K562 treated with DMSO at 1 percent for 12 hours (cell line): ENCODE results near the gene SAA4. TPM values are rescaled to one million over a fixed set of nuclear protein-coding genes. Genes with fewer than 3 reads are reported as not detected.

Experiments
- total RNA-seq: library from RNA; unstranded; fragments of 300-600 nt; gene quantifications from 2 replicates; pipeline ENCODE4 v1.2.3, GENCODE V29; 2022; ENCODE audit not compliant: insufficient read depth

The SAA4 gene, protein sequence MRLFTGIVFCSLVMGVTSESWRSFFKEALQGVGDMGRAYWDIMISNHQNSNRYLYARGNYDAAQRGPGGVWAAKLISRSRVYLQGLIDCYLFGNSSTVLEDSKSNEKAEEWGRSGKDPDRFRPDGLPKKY
- total RNA-seq = not detected in 2 replicates

DNA sequence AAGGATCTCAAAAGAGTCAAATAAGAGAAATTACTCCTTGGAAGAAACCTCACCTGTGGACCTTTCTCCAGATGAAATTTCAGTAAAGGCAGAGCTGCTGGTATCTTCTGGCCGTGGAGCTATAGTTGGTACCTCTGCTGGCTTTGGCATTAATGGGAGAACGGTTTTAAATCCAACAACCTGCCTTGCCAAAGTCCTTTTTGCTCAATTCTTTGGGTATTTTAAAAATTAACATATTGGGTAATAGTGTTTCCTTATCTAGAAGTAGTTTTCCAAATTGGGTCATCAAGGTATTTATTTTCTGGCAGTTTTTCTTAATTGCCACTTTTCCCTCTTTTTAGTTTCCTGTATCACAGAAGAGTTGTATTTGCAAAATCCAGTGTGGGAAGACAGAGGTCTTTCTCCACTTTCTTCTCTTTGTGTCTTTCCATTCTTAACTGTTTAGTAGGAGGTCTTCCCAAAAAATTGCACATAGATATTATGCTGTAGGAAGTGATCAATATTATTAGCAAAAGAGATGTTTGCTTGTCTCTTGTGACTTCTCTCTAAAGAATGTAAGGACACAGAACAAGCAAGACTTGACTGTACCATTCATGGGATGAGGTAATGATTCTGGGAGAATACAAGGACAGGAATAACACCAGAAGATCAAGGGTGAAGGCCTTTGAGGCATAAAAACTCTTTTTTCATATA, at the start of gene SAA4:
SAA4 (minus strand) TSS at position 139 of the 693 bp plus-strand sequence. CDS start 876 bp downstream, outside the sequence.

GRCh38 chr11:18265949-18266348, 29.3 kb upstream of the SAA4 start, which contains the start of gene SAA1:
Gene SAA1, plus strand, starts transcription at chr11:18266264. Its CDS starts 624 bp downstream, at chr11:18266888.

DNA sequence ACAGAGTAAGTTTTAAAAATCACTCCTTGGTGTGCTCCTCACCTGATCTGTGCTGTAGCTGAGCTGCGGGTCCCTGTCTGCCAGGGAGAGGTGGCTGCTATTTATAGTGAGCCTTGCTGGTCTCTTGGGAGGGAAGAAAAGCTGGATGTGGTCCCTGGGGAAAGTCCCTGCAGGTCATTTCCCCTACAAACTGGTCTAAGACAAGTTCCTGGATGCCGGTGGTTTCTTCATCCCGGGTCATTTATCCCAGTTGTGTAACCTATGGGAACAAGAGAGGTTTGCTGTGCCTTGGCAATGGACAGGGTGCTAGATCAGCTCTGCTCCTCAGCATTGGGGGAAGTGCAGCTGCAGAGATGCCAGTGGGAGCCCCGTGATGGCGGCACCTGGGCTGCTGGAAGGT, 12.0 kb upstream of the SAA4 start, which contains the start of gene SAA2:
SAA2 (minus strand) TSS at position 108 of the 400 bp plus-strand sequence. CDS start 657 bp downstream, outside the sequence.

Other genes starting within 250 kb of the SAA4 start
- 31.4 and 64.8 TPM in 2 replicates for gene SERGEF, start 223.8 kb downstream of the SAA4 start, total RNA-seq
- 0.73 TPM in 1 of 2 replicates, not detected in the other for gene TPH1, start 190.5 kb downstream of the SAA4 start, total RNA-seq
- 17.3 and 22.1 TPM in 2 replicates for gene SAAL1, start 130.7 kb downstream of the SAA4 start, total RNA-seq
- not detected in 2 replicates for gene MRGPRX3, start 104.2 kb downstream of the SAA4 start, total RNA-seq
- gene MRGPRX4, start 64.0 kb downstream of the SAA4 start, total RNA-seq = not detected in 2 replicates
- gene SAA2, start 11.9 kb upstream of the SAA4 start, total RNA-seq = not detected in 2 replicates
- not detected in 2 replicates for gene SAA1, start 29.5 kb upstream of the SAA4 start, total RNA-seq
- 8.5 and 18.4 TPM in 2 replicates for gene HPS5, start 85.3 kb upstream of the SAA4 start, total RNA-seq
- 18.1 and 40.7 TPM in 2 replicates for gene GTF2H1, start 85.8 kb upstream of the SAA4 start, total RNA-seq
- gene LDHA, start 157.8 kb upstream of the SAA4 start, total RNA-seq = 176 and 223 TPM in 2 replicates
- not detected in 2 replicates for gene LDHC, start 175.5 kb upstream of the SAA4 start, total RNA-seq
- gene LDHAL6A, start 219.1 kb upstream of the SAA4 start, total RNA-seq = 0.25 TPM in 1 of 2 replicates, not detected in the other